ENCODE results near the gene TRAPPC2.
"Not testable (repeated sequence)": the region's sequence is repeated elsewhere in the genome, so short reads cannot be mapped to it uniquely, and the experiment has no call there.

TRAPPC2 gene

GRCh38 chrX:13748486-13748885, 14.1 kb upstream of the TRAPPC2 start:
- no peak for DNase-seq (ENCODE audit: low read depth in 4 of 4, low spot score in 1 of 4)

GRCh38 chrX:13747836-13748235, 13.4 kb upstream of the TRAPPC2 start:
- DNase-seq (ENCODE audit: low read depth in 4 of 4, low spot score in 1 of 4): no peak

GRCh38 chrX:13742397-13743176, 8.2 kb upstream of the TRAPPC2 start:
- peak in 2 of 4 experiments; percentile 7 to 28 for DNase-seq (ENCODE audit: low read depth in 4 of 4, low spot score in 1 of 4)

GRCh38 chrX:13741695-13742094, 7.3 kb upstream of the TRAPPC2 start:
- DNase-seq (ENCODE audit: low read depth in 4 of 4, low spot score in 1 of 4): no peak

- no peak for DNase-seq (ENCODE audit: low read depth in 4 of 4, low spot score in 1 of 4)
Measured at GRCh38 chrX:13733506-13733905, 914 bp downstream of the TRAPPC2 start.

- no peak for DNase-seq (ENCODE audit: low read depth in 4 of 4, low spot score in 1 of 4)
Measured at GRCh38 chrX:13732246-13733067, 2.0 kb downstream of the TRAPPC2 start.

- DNase-seq (ENCODE audit: low read depth in 4 of 4, low spot score in 1 of 4): not testable (repeated sequence)
Measured at GRCh38 chrX:13730523-13730922, 3.9 kb downstream of the TRAPPC2 start.

GRCh38 chrX:13726583-13726982, 7.8 kb downstream of the TRAPPC2 start:
- not testable (repeated sequence) for DNase-seq (ENCODE audit: low read depth in 4 of 4, low spot score in 1 of 4)

GRCh38 chrX:13724878-13725277, 9.5 kb downstream of the TRAPPC2 start:
- peak in 1 of 4 experiments; percentile 7 for DNase-seq (ENCODE audit: low read depth in 4 of 4, low spot score in 1 of 4)

- no peak for DNase-seq (ENCODE audit: low read depth in 4 of 4, low spot score in 1 of 4)
Measured at GRCh38 chrX:13721819-13722519, 12.5 kb downstream of the TRAPPC2 start.

GRCh38 chrX:13721371-13721770, 13.0 kb downstream of the TRAPPC2 start:
- no peak for DNase-seq (ENCODE audit: low read depth in 4 of 4, low spot score in 1 of 4)

GRCh38 chrX:13719192-13719856, 15.1 kb downstream of the TRAPPC2 start:
- no peak for DNase-seq (ENCODE audit: low read depth in 4 of 4, low spot score in 1 of 4)

GRCh38 chrX:13717700-13718472, 16.5 kb downstream of the TRAPPC2 start:
- DNase-seq (ENCODE audit: low read depth in 4 of 4, low spot score in 1 of 4): no peak

GRCh38 chrX:13716905-13717304, 17.5 kb downstream of the TRAPPC2 start:
- no peak for DNase-seq (ENCODE audit: low read depth in 4 of 4, low spot score in 1 of 4)

GRCh38 chrX:13716455-13716854, 18.0 kb downstream of the TRAPPC2 start:
- DNase-seq (ENCODE audit: low read depth in 4 of 4, low spot score in 1 of 4): no peak

GRCh38 chrX:13711141-13711540, 23.3 kb downstream of the TRAPPC2 start:
- no peak for DNase-seq (ENCODE audit: low read depth in 4 of 4, low spot score in 1 of 4)

- DNase-seq (ENCODE audit: low read depth in 4 of 4, low spot score in 1 of 4): no peak
Measured at GRCh38 chrX:13703589-13703988, 30.8 kb downstream of the TRAPPC2 start.

GRCh38 chrX:13703135-13703534, 31.3 kb downstream of the TRAPPC2 start:
- no peak for DNase-seq (ENCODE audit: low read depth in 4 of 4, low spot score in 1 of 4)

- DNase-seq (ENCODE audit: low read depth in 4 of 4, low spot score in 1 of 4): no peak
Measured at GRCh38 chrX:13702111-13702789, 32.2 kb downstream of the TRAPPC2 start.

- DNase-seq (ENCODE audit: low read depth in 4 of 4, low spot score in 1 of 4): no peak
Measured at GRCh38 chrX:13700380-13700779, 34.0 kb downstream of the TRAPPC2 start.

All from stimulated activated CD4-positive, alpha-beta T cell treated with anti-CD3 and anti-CD28 coated beads, Interleukin-1b, Interleukin-23, amount 100 ng/mL, for 24 hours (primary cell).